H1 (cell line): ENCODE data around the gene AP3B2. TPM values are rescaled to one million over a fixed set of nuclear protein-coding genes. Genes with fewer than 3 reads are reported as not detected.
A peak's percentile ranks its signal among the peaks of the same experiment; 100 is the strongest.

Experiments
- CTCF ChIA-PET: fragments of 300-600 bp; sonication (Branson Sonifier 250); formaldehyde crosslinking; loops from one replicate; lab custom pipeline; 2021; ENCODE audit not compliant: partially characterized antibody; lab: Charles Lee
- POLR2A ChIA-PET: fragments of 300-600 bp; sonication (Branson Sonifier 250); formaldehyde crosslinking; loops from one replicate; lab custom pipeline; 2021; ENCODE audit warnings: inconsistent platforms; ENCODE audit not compliant: partially characterized antibody; lab: Charles Lee
- DNase-seq, 2 experiments: peaks; one replicate each; pipeline versions ENCODE4 v3.0.0 to v3.0.0-alpha.2; 2010 to 2022; ENCODE audit warnings: low spot score in 2 of 2, low read depth in 1 of 2, mixed read lengths in 1 of 2
- FAIRE-seq: peaks from 2 replicates; lab custom pipeline; 2011; peaks lifted over from hg19 to GRCh38; lab: Jason Lieb, UNC
- H2AFZ ChIP-seq: 2 replicates; pipeline ENCODE4 v1.8.1; 2012; ENCODE audit warnings: low read length, inconsistent platforms
- H2AK5ac ChIP-seq: 2 replicates; pipeline ENCODE4 v1.6.1; 2013; ENCODE audit warnings: low read depth, low read length
- H2BK120ac ChIP-seq: replicated peaks from 2 replicates; pipeline ENCODE3; 2013; ENCODE audit warnings: low read depth, low read length, inconsistent platforms
- H2BK12ac ChIP-seq: 2 replicates; pipeline ENCODE4 v1.6.1; 2013; ENCODE audit warnings: low read depth, low read length
- H2BK15ac ChIP-seq: 2 replicates; pipeline ENCODE4 v1.6.1; 2013; ENCODE audit warnings: low read length
- H2BK20ac ChIP-seq: 2 replicates; pipeline ENCODE4 v1.6.1; 2013; ENCODE audit warnings: low read length
- H2BK5ac ChIP-seq: 2 replicates; pipeline ENCODE4 v1.6.1; 2013; ENCODE audit warnings: low read depth, low read length
- H3K14ac ChIP-seq: 2 replicates; pipeline ENCODE4 v1.6.1; 2013; ENCODE audit warnings: inconsistent platforms; ENCODE audit not compliant: insufficient read length
- H3K18ac ChIP-seq: 2 replicates; pipeline ENCODE4 v1.6.1; 2013; ENCODE audit warnings: low read length; ENCODE audit errors: extremely low read depth
- H3K23ac ChIP-seq: 2 replicates; pipeline ENCODE4 v1.6.1; 2013; ENCODE audit warnings: inconsistent platforms; ENCODE audit not compliant: insufficient read length
- H3K23me2 ChIP-seq: 2 replicates; pipeline ENCODE4 v1.6.1; 2013; ENCODE audit warnings: low read depth, low read length
- H3K27ac ChIP-seq: 2 replicates; pipeline ENCODE4 v1.6.1; 2011; ENCODE audit warnings: low read depth, low read length, inconsistent platforms
- H3K27me3 ChIP-seq, 4 experiments: replicated peaks in 1 of 4; 1 replicate in 1 of 4; 2 replicates in 3 of 4; pipeline versions ENCODE4 v1.6.1 to v1.8.1; 2011 to 2013; ENCODE audit warnings: low read length in 3 of 4, mild to moderate bottlenecking in 3 of 4, inconsistent platforms in 2 of 4, mixed read lengths in 2 of 4, moderate library complexity in 1 of 4; ENCODE audit not compliant: control insufficient read depth in 3 of 4, insufficient read depth in 3 of 4; ENCODE audit errors: extremely low read depth in 1 of 4
- H3K36me3 ChIP-seq, 4 experiments: 2 replicates each; pipeline versions ENCODE4 v1.6.1 to v1.8.1; 2011 to 2013; ENCODE audit warnings: mild to moderate bottlenecking in 4 of 4, low read length in 3 of 4, moderate library complexity in 2 of 4, control low read depth in 1 of 4, inconsistent platforms in 1 of 4; ENCODE audit not compliant: insufficient read depth in 4 of 4, control insufficient read depth in 2 of 4
- H3K4ac ChIP-seq: replicated peaks from 2 replicates; pipeline ENCODE3; 2013; ENCODE audit warnings: low read length, low read depth, mixed read lengths, inconsistent platforms; ENCODE audit not compliant: insufficient read length
- H3K4me1 ChIP-seq, 4 experiments: replicated peaks in 1 of 4; 1 replicate in 1 of 4; 2 replicates in 3 of 4; pipeline versions ENCODE4 v1.6.1 to v1.8.1; 2011 to 2013; ENCODE audit warnings: low read length in 3 of 4, inconsistent platforms in 2 of 4, mixed read lengths in 1 of 4; ENCODE audit not compliant: insufficient read depth in 4 of 4, control insufficient read depth in 3 of 4
- H3K4me2 ChIP-seq, 2 experiments: 2 replicates each; pipeline versions ENCODE4 v1.6.1 to v1.8.1; 2011 to 2013; ENCODE audit warnings: low read depth in 2 of 2, low read length in 2 of 2, control low read depth in 1 of 2, inconsistent platforms in 1 of 2, mild to moderate bottlenecking in 1 of 2; ENCODE audit not compliant: insufficient read depth in 1 of 2
- H3K4me3 ChIP-seq, 4 experiments: fragments of 200-600, 300-600 bp in 1 of 4; sonication (generic), shearing (Covaris generic), sonication (Bioruptor Twin) in 1 of 4; 2 replicates each; pipeline versions ENCODE4 v1.5.1 to v1.8.1; 2011 to 2016; ENCODE audit warnings: low read length in 4 of 4, low read depth in 3 of 4, control low read depth in 2 of 4, inconsistent platforms in 2 of 4, mild to moderate bottlenecking in 2 of 4, mixed read lengths in 1 of 4, moderate library complexity in 1 of 4; ENCODE audit not compliant: insufficient read depth in 2 of 4; ENCODE audit errors: extremely low read depth in 1 of 4
- H3K56ac ChIP-seq: replicated peaks from 2 replicates; pipeline ENCODE3; 2013; ENCODE audit warnings: low read depth, mild to moderate bottlenecking, mixed read lengths, low read length, inconsistent platforms; ENCODE audit not compliant: insufficient read length
- H3K79me1 ChIP-seq: 2 replicates; pipeline ENCODE4 v1.6.1; 2013; ENCODE audit warnings: low read depth, low read length, control low read depth
- H3K79me2 ChIP-seq, 2 experiments: 2 replicates each; pipeline versions ENCODE4 v1.6.1 to v1.8.1; 2012 to 2013; ENCODE audit warnings: low read length in 2 of 2, mild to moderate bottlenecking in 2 of 2, inconsistent platforms in 1 of 2; ENCODE audit not compliant: insufficient read depth in 2 of 2, control insufficient read depth in 1 of 2
- H3K9ac ChIP-seq, 4 experiments: replicated peaks in 1 of 4; 1 replicate in 1 of 4; 2 replicates in 3 of 4; pipeline versions ENCODE4 v1.6.1 to v1.8.1; 2011 to 2013; ENCODE audit warnings: low read depth in 3 of 4, low read length in 3 of 4, control low read depth in 2 of 4, mild to moderate bottlenecking in 2 of 4, moderate library complexity in 2 of 4, inconsistent platforms in 1 of 4; ENCODE audit errors: extremely low read depth in 1 of 4
- H3K9me3 ChIP-seq, 2 experiments: 2 replicates each; pipeline versions ENCODE4 v1.6.1 to v1.8.1; 2012 to 2013; ENCODE audit warnings: mild to moderate bottlenecking in 2 of 2, moderate library complexity in 2 of 2, control low read depth in 1 of 2, inconsistent platforms in 1 of 2, low read depth in 1 of 2, low read length in 1 of 2, mixed read lengths in 1 of 2; ENCODE audit not compliant: insufficient read depth in 2 of 2
- H4K20me1 ChIP-seq, 2 experiments: replicated peaks in 1 of 2; 2 replicates each; pipeline versions ENCODE3 to v1.8.1; 2011 to 2013; ENCODE audit warnings: inconsistent platforms in 2 of 2, low read length in 2 of 2, mild to moderate bottlenecking in 1 of 2; ENCODE audit not compliant: insufficient read depth in 2 of 2, control insufficient read depth in 1 of 2
- H4K5ac ChIP-seq: 2 replicates; pipeline ENCODE4 v1.6.1; 2013; ENCODE audit warnings: low read length, low read depth, mixed read lengths, inconsistent platforms; ENCODE audit not compliant: insufficient read length
- H4K8ac ChIP-seq: 2 replicates; pipeline ENCODE4 v1.8.0; 2013; ENCODE audit warnings: mild to moderate bottlenecking, moderate library complexity, low read length, inconsistent platforms; ENCODE audit not compliant: insufficient read depth; ENCODE audit errors: extremely low read depth
- H4K91ac ChIP-seq: replicated peaks from 2 replicates; pipeline ENCODE3; 2013; ENCODE audit warnings: low read length, mixed read lengths, inconsistent platforms; ENCODE audit not compliant: insufficient read length
- ATF3 ChIP-seq: IDR thresholded peaks from 2 replicates; pipeline ENCODE4 v1.6.1; 2011; ENCODE audit warnings: low read depth, mild to moderate bottlenecking, low read length; ENCODE audit not compliant: insufficient read depth
- KDM1A ChIP-seq: fragments of 200-600, 300-600 bp; sonication (generic); IDR thresholded peaks from 2 replicates; pipeline ENCODE4 v1.7.1; 2016; ENCODE audit warnings: mild to moderate bottlenecking, low read length, borderline replicate concordance
- TAF1 ChIP-seq: IDR thresholded peaks from 2 replicates; pipeline ENCODE4 v1.6.1; 2011; ENCODE audit warnings: mild to moderate bottlenecking, low read depth, low read length
- ZNF274 ChIP-seq: IDR thresholded peaks from 2 replicates; pipeline ENCODE4 v1.7.0; 2012; ENCODE audit warnings: low read length, borderline replicate concordance; ENCODE audit errors: extremely low read depth
- WGBS, 2 experiments: shearing (Covaris generic) in 1 of 2; methylation state at CpG; one replicate each; pipeline versions ENCODE4 v1.1.6 to v1.1.7; 2013 to 2015; ENCODE audit warnings: low lambda C conversion rate in 2 of 2, mixed read lengths in 2 of 2, inconsistent platforms in 1 of 2, low coverage in 1 of 2, missing lambda C conversion rate in 1 of 2; ENCODE audit not compliant: insufficient replicate concordance in 2 of 2, insufficient coverage in 1 of 2, insufficient read length in 1 of 2; ENCODE audit errors: extremely low coverage in 1 of 2, missing lambda C conversion rate in 1 of 2; 5-methylcytosine and 5-hydroxymethylcytosine counted together
- polyA plus RNA-seq, 7 experiments: library from polyadenylated mRNA; depleted of rRNA in 3 of 7; stranded (reverse) in 5 of 7; unstranded in 2 of 7; fragments of >200 nt in 5 of 7; fragments of 200-250 nt in 2 of 7; gene quantifications; 1 replicate in 5 of 7; 2 replicates in 1 of 7; 4 replicates in 1 of 7; pipeline versions ENCODE4 v1.2.1 to v1.2.3, GENCODE V29; 2011 to 2013; ENCODE audit warnings: missing spikeins in 2 of 7, mixed read lengths in 2 of 7
- total RNA-seq: library from RNA; stranded (reverse); fragmentation: NEBNext Ultra II Directional; extraction: Animal tissue kit (Norgen Biotek cat#: 25700); gene quantifications from 2 replicates; pipeline ENCODE4 v1.2.1, GENCODE V29; 2021

AP3B2 gene
- total and polyA plus RNA-seq, 2 of the 8 experiments (the other 6 are each of a cell fraction or from before 2014, with no cell fraction given): 21.8 to 25.7 TPM

GRCh38 chr15:82611348-82611747, 98.3 kb downstream of the AP3B2 start:
- H4K20me1 ChIP-seq: no peaks in the 10 kb centered on the region
- no peaks in the 10 kb centered on the region for H3K27me3 ChIP-seq
- no peak overlapping the region for H2BK12ac ChIP-seq
- DNase-seq: no peak
- no peaks in the 10 kb centered on the region for H3K79me1 ChIP-seq
- H3K23me2 ChIP-seq: no peaks in the 10 kb centered on the region
- H3K4me2 ChIP-seq: no peak overlapping the region
- H3K79me2 ChIP-seq: no peaks in the 10 kb centered on the region
- H3K27ac ChIP-seq: no peak overlapping the region
- CTCF ChIA-PET: no interaction called here
- no peaks in the 10 kb centered on the region for H3K4me1 ChIP-seq
- H4K8ac ChIP-seq: no peak overlapping the region
- no peak overlapping the region for H3K4ac ChIP-seq
- no peak overlapping the region for H4K91ac ChIP-seq
- no peaks in the 10 kb centered on the region for H3K9me3 ChIP-seq
- no peaks in the 10 kb centered on the region for H3K36me3 ChIP-seq
- H2AFZ ChIP-seq: no peak overlapping the region
- no peak overlapping the region for H2BK5ac ChIP-seq
- no peak overlapping the region for H3K14ac ChIP-seq
- POLR2A ChIA-PET: no interaction called here
- no peak overlapping the region for H2AK5ac ChIP-seq
- no peak overlapping the region for H3K23ac ChIP-seq
- FAIRE-seq: no peak
- no peak overlapping the region for H3K9ac ChIP-seq
- TF ChIP-seq ZNF274: no peak
- no peak for TF ChIP-seq ATF3
- TF ChIP-seq TAF1: no peak
- TF ChIP-seq KDM1A: 0 out of 2 replicates have a peak, but pooled peaks have one; percentile 39
- H2BK20ac ChIP-seq: no peak overlapping the region
- H3K56ac ChIP-seq: no peak overlapping the region
- H3K4me3 ChIP-seq: no peak overlapping the region
- no peak overlapping the region for H2BK15ac ChIP-seq
- 93% methylated on average over 4 of the region's 4 CpGs; no CpG with 5 or more reads in 1 of the 2 experiments for WGBS, 2 experiments
- H2BK120ac ChIP-seq: no peak overlapping the region
- H4K5ac ChIP-seq: no peak overlapping the region
- no peak overlapping the region for H3K18ac ChIP-seq
